HG03139 (cell line): ENCODE results near the gene SERPINH1.

Experiments
- ATAC-seq: cut with Tn5 transposase; IDR thresholded peaks from one replicate; pipeline ENCODE4 v1.9.1; 2021; ENCODE audit not compliant: unreplicated experiment

Gene SERPINH1

DNA sequence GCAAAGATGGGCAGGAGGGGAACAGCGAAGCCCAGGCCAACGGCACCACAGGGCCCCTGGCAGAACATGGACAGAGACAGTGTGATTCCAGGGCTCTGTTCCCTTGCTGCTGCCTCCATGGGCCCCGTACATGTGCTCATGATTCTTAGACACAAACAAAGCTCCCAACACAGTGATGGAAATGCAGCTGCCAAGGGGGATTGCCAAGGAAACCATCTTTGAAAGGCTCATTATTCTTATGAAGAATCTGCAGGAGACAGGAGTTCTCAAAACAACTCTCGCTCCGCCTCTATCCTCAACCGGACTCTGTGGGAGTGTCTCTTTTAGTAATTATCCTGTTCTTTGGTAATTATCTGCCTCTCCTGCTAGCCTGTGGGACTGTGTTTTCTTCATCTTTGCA, 32.2 kb downstream of the SERPINH1 start:
- ATAC-seq, result no peak

DNA sequence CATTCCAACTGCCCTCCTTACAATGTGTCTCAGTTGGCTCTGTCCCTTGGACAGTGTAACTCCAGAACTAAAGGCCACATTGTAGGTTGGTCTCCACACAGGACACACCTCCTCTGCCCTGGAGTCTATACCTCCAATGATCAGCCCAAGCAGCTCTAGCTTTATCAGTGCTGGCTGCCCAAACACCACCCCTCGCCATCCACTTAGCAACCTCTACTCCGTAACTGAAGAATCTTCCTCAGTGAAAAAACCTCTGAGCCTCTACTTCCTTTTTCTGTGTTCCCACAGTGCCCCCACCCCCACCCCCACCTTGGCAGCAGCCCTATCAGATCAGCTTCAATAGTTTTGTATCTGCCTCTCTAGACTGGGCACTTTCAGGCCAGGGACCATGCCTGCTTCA, 33.4 kb downstream of the SERPINH1 start:
- no peak for ATAC-seq

DNA sequence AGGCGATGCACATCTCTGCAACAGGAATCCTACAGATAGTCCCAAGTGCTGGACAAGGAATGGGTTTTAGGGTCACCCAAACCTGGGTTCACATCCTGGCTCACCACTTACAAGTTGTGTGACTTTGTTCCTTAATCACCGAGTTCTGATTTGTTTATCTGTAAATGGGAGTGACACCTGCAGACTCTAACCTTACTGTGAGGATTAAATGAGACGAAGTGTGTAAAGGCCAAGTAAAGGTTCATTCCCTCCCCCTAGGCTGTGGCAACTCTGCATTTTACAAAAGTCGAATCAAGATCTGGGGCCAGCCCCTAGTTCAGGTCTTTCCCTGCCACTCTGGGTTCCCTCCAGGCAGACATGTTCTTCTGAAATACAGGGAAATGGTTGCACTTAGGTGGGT, 34.9 kb downstream of the SERPINH1 start:
- no peak for ATAC-seq

DNA sequence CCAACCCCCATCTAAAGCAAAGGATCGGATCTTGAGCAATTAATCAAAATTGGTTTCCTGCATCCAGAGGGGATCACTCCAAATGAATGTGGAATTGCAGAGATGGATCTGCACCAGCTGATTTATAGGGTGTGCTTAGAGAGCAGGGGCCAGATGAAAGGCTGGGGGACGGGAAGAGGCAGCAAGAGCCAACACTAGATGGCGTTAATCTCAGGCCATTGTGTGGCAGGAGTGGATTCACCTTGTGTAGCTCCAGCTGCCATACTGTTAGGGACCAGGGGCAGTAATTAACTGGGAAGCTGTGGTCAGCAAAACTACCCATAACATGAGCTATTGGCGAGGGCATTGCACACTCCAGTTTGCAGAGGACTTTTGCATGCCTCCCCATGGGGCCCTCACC, 35.6 kb downstream of the SERPINH1 start:
- no peak for ATAC-seq

DNA sequence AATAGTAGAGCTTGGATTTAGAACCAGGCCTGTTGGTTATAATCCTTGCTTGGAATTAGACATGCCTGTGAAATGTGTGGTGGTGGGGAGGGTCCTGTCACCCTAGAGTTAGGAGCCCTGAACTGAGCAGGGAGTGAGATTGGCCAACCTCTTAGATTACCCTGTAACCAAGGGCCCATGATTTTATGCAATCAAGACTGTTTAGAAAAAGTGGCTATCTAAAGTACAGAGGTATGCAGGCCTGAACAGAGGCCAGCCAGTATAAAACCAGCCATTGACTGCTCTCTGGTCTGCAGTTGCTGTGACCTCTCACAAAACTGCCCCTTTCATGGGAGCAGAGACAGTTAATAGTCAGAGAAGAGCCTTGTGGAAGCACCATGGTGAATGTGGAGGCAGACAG, 36.2 kb downstream of the SERPINH1 start:
- no peak for ATAC-seq

DNA sequence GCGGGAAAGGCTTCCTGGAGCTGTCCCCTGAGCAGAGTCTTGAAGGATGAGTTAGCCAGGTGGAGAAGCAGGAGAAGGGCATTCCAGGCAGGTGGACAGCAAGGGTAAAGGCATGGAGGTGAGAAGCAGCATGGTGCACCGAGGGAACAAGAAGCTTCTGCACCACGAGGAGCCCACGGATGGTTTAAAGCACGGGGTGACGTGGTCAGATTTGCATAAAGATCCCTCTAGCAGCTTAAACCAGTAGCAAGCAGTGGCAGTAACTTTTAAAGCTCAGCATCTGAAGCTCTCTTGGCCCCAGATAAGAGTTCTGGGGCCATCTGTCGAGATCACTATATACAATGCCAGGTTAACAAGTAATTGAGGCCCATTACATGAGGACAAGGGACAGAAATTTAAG, 36.8 kb downstream of the SERPINH1 start:
- no peak for ATAC-seq

DNA sequence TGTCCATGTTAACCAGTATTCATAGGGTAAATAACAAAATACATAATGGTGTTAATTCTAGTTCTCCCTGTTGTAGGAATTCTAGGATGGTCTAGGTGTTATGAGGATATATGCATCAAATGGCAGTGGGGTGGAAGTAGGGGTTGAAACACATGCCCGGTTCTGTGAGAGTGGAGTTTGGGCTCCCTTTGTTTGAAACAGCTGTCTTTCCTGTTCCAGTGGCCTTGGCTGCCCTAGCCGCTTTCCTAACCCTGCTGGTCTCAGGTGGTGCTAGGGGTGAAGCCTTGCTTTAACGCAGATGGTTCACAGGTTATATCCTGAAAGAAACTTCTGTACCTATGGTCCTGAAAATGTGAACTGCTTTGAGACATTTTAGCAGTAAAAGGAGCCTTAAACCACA, 38.3 kb downstream of the SERPINH1 start:
- ATAC-seq, result no peak

DNA sequence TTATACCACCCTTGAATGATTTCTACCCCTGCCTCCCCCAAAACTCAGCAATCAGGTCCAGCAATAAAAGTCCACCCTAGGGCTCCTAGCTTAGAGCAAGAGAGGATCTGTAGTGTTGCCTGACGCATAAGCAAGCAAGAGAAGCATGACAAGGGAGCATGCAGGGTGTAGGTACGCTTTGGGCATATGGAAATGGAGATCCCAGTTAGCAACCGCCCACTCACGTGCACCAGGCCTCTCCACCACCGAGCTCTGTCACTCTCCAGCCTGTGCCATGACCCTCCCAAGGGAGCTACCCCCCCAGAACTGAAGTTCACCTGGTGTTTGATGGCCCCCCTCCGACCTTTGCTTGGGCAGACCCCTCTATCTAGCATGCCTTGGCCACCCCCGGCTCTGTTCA, 39.4 kb downstream of the SERPINH1 start:
- no peak for ATAC-seq

DNA sequence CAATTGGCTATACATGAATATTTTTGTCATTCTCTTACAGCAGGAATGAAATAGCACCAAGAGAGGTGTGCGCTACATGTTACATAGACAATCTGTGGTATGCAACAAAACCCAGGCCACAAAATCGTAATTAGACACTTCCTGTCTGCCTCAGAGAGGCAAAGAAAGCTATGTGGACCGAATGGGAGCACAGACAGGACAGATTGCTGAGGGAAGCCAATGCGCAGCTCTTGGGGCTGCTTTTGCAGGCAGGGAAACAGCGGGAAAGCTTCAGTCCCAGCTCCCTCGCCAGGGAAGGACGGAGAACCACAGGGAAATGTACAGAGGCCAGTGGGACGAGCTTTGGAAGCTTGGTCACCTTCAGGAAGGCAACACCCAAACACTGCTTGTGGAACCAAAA, 40.9 kb downstream of the SERPINH1 start:
- no peak for ATAC-seq

DNA sequence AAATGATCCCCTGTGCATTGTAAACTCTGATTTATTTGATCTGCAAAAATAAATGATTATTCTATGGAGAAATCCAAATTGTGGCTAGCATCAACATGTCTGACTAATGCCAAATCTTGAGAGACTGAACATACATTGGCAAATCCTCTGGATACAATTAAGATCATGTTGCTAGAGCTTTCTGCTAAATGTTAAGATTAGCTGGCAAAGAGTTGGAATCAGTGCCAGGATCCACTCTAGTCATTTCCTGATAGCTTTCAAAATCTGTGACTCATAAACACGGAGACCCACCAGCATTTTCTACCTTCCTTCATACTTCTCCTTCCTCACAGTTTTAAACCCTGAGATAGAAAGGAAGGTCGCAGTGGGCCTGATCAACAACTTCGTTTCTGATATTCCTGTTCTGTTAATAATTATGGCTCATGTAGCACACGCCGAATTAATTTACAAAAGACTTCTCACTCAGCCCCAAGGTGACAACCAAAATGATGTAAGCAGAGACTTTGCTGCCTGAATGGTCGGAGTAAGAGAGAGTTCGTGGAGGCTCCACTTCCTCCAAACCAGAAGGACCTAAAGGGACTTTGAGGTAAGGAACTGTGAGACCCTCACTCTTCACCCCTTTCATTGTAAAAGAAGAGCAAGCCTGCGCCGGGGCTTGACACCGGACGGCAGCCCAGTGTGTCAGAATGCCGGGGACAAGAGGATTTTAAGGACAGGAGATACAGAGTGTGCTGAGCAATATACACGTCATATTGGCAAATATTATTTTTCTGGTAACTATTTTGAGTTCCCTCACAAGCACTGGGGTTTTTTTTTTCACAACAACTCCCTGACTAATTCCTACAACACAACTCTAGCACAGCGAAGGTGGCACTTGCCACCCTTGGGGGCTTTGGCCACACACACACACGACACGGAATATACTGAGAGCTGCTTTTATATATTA, 42.0 kb downstream of the SERPINH1 start:
- no peak for ATAC-seq

DNA sequence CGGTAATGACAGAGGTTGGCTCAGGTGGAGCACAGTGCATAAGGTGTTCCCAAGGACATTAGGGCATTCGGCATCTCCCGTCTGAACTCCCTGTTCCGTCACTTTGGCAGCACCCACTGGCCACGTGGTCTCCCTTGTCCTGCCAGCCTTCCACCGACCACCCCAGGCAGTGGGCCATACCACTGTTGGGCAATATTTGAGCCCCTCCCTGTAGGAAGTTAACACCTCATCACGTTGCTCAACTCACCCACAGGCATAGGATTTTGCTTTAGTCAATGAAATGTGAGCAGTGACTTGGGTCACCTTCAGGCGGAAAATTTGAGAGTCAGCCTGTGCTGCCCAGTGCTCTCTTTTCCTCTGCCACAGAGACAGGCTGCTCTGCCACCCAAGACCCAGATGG, 44.0 kb downstream of the SERPINH1 start:
- ATAC-seq, result no peak

DNA sequence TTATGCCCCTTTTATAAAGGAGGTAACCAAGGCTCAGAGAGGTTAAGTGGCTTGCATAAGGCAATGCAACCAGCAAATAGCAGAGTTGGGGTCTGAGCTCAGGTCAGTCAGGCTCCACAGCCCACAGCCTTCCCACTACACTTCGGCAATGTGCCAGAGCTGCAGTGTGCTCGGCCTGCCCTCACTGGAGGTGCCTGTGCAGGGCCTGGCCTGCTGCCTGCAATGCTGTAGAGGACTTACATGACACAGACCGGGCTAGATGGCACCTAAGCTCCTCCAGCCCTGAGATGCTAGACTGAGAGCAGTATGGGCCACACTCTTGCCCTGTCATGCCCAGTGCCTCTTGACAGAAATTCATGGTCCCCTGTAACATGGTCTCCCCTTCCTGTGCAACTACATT, 49.8 kb downstream of the SERPINH1 start:
- no peak for ATAC-seq

DNA sequence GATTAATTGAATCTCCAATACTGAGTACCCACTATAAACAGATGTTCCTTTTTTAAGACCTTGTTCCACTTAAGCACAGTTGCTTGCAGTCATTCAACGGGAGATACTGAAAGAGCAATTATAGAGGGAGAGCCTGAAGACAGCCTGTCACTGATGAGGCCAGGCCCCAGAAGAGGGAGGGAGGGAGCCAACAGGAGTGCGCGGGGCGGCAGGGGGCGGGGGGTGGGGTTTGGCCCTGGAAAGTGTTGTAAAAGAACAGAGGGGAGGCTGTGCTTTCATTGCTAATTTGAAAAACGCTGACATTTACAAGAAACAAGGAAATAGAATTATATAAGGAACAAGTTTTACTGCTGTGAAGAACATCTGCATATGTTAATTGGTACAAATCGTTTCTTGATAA, 53.7 kb downstream of the SERPINH1 start:
- ATAC-seq, result no peak

DNA sequence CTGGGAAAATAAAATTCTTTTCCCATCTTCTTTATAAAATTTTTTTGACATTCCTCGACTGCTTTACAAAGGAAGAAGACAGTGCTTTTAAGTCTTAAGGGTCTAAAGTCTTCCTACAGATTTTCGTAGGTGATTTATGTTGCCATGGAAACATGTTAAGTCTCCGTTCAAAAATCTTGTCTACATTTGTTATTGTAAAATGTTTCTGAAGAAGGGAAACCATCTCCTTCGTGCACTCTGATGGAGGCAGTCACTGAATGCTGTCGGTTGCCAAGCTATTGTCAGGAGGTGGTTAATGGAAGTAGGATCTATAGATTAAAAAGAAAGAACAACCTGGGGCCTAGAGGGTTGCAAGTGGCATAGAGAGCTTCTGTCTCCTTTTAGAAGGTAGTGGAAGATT, 54.2 kb downstream of the SERPINH1 start:
- ATAC-seq, result no peak
